Common myeloid progenitor, CD34-positive (primary cell): ENCODE measurements around the gene VDAC1.

Experiments
- CTCF ChIA-PET: fragments of 350-600 bp; sonication (Branson Sonifier 250); formaldehyde crosslinking; loops from one replicate; lab custom pipeline; 2021; ENCODE audit warnings: antibody characterized with exemption; lab: Charles Lee
- POLR2A ChIA-PET: fragments of 350-600 bp; sonication (Branson Sonifier 250); formaldehyde crosslinking; loops from one replicate; lab custom pipeline; 2021; ENCODE audit warnings: antibody characterized with exemption; lab: Charles Lee
- DNase-seq, 3 donors: peaks; one replicate each; pipeline versions ENCODE4 v3.0.0 to v3.0.0-alpha.2; 2013
- H3K27ac ChIP-seq, 2 experiments: 1 replicate in 1 of 2; 2 replicates in 1 of 2; pipeline ENCODE4 v1.7.0; 2013; ENCODE audit warnings: inconsistent platforms in 2 of 2, low read length in 2 of 2, mild to moderate bottlenecking in 2 of 2, low read depth in 1 of 2, moderate library complexity in 1 of 2; ENCODE audit not compliant: severe bottlenecking in 2 of 2, insufficient read depth in 1 of 2, poor library complexity in 1 of 2
- H3K27me3 ChIP-seq, 5 experiments: replicated peaks in 2 of 5; 1 replicate in 3 of 5; 2 replicates in 2 of 5; pipeline versions ENCODE4 v1.6.1 to v1.7.0; 2013; ENCODE audit warnings: low read length in 4 of 5, mild to moderate bottlenecking in 2 of 5, moderate library complexity in 2 of 5, inconsistent platforms in 1 of 5; ENCODE audit not compliant: insufficient read depth in 5 of 5, control insufficient read depth in 4 of 5
- H3K36me3 ChIP-seq, 4 experiments: 1 replicate in 2 of 4; 2 replicates in 2 of 4; pipeline versions ENCODE4 v1.6.1 to v1.7.0; 2013; ENCODE audit warnings: low read length in 3 of 4, control low read depth in 1 of 4, mild to moderate bottlenecking in 1 of 4; ENCODE audit not compliant: control insufficient read depth in 4 of 4, insufficient read depth in 4 of 4
- H3K4me1 ChIP-seq, 4 experiments: 1 replicate in 3 of 4; 2 replicates in 1 of 4; pipeline versions ENCODE4 v1.6.1 to v1.7.1; 2013; ENCODE audit warnings: low read length in 3 of 4, mild to moderate bottlenecking in 3 of 4, control low read depth in 1 of 4, inconsistent platforms in 1 of 4, moderate library complexity in 1 of 4; ENCODE audit not compliant: control insufficient read depth in 4 of 4, insufficient read depth in 4 of 4; ENCODE audit errors: control extremely low read depth in 1 of 4
- H3K4me3 ChIP-seq, 7 experiments: 1 replicate in 4 of 7; 2 replicates in 3 of 7; pipeline versions ENCODE4 v1.5.1 to v1.7.0; 2013; ENCODE audit warnings: mild to moderate bottlenecking in 7 of 7, low read length in 6 of 7, moderate library complexity in 6 of 7, inconsistent platforms in 2 of 7, low read depth in 2 of 7, control low read depth in 1 of 7; ENCODE audit not compliant: insufficient read depth in 4 of 7, control insufficient read depth in 1 of 7; ENCODE audit errors: extremely low read depth in 1 of 7
- H3K9me3 ChIP-seq, 5 experiments: 1 replicate in 4 of 5; 2 replicates in 1 of 5; pipeline versions ENCODE4 v1.6.1 to v1.7.1; 2013; ENCODE audit warnings: low read length in 4 of 5, mild to moderate bottlenecking in 2 of 5, inconsistent platforms in 1 of 5, low read depth in 1 of 5, moderate library complexity in 1 of 5; ENCODE audit not compliant: control insufficient read depth in 4 of 5, insufficient read depth in 2 of 5; ENCODE audit errors: control extremely low read depth in 1 of 5
- WGBS: methylation state at CpG from one replicate; pipeline ENCODE4 v1.1.5; 2013; ENCODE audit not compliant: insufficient coverage; 5-methylcytosine and 5-hydroxymethylcytosine counted together

Gene VDAC1

DNA sequence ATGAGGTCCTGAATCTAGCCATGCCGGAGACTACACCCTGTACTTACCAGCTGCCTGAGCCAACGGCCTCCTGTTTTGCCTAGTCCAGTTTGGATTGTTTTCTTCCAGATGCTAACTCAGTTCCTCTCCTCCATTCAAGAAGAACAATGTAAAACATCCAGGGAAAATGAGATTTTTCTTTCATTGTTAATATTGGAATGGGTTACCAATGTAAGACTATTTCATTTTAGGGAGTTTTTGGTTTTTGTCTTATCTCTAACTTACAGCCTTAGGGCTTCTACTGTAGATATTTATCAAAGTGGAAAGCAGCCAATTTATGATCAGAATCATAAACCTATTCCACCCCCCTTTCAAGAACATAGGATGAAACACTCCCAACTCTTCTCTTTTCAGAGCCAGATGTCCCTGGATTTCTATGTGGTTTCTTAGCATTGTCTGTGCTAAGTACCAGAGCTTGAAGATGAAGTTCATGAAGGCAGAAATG, 3.5 kb upstream of the VDAC1 start:
- ChIA-PET CTCF (interaction anchor here (0.7 to 3.7 kb wide), 6 partner anchors 10 to 37 kb away, joined by 3 to 14 read pairs (median 6); no protein-coding TSS in a partner anchor), POLR2A (no interaction called here)
- Histone ChIP-seq H3K36me3 (no peaks in the 10 kb centered on the region), H3K27me3 (peaks cover 0 to 2% (median 0%) of the 10 kb centered on the region in 5 experiments), H3K4me1 (peaks cover 4 to 16% (median 14%) of the 10 kb centered on the region in 4 experiments), H3K9me3 (no peaks in the 10 kb centered on the region), H3K4me3 (no peak overlapping the region), H3K27ac (no peak overlapping the region)
- no CpG with 5 or more reads among the region's 2 CpGs for WGBS
- DNase-seq: no peak

DNA sequence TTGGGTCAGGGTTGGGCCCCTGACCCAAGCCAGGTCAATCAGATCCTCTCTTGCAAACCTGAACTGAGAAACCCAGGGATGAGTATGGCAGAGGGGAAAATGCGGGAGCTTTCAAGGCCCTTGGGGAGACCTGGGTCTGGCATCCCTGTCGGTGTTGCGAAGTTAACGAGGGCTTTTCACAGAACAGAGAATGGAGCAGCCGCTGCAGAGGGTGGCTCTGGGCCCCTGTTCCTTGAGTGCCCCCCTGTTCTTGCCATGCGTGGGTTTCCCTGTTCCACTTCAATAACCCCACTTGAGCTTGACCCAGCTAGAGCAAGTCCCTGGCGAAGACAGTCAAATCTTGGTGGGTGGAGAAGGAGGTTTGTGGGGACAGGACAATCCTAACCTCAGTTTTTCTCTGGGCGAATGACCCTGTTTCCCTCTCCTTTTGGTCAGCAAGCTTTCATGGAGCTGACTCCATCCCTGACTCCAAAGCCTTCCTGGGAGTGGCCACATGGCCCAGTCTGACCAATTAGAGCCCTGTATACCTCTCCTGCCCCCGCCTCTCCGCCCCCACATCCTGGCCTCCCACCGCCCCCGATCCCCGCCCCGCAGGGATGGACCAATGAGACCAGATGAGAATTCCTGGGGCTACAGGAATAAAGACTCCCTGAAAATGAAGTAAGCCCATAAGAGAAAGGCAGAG, 2.9 kb upstream of the VDAC1 start:
- CTCF ChIA-PET: interaction anchor here (1.1 to 3.7 kb wide), 4 partner anchors 12 to 32 kb away, joined by 3 to 14 read pairs (median 8); no protein-coding TSS in a partner anchor
- WGBS: 98% methylated on average over 7 of the region's 14 CpGs
- no peak for DNase-seq
- H3K27me3 ChIP-seq: peaks cover 0 to 2% (median 0%) of the 10 kb centered on the region in 5 experiments
- H3K36me3 ChIP-seq: peaks cover 0 to 4% (median 0%) of the 10 kb centered on the region in 4 experiments
- H3K27ac ChIP-seq: no peak overlapping the region
- no peak overlapping the region for H3K4me3 ChIP-seq
- POLR2A ChIA-PET: no interaction called here
- peaks cover 4 to 22% (median 20%) of the 10 kb centered on the region in 4 experiments for H3K4me1 ChIP-seq
- no peaks in the 10 kb centered on the region for H3K9me3 ChIP-seq

DNA sequence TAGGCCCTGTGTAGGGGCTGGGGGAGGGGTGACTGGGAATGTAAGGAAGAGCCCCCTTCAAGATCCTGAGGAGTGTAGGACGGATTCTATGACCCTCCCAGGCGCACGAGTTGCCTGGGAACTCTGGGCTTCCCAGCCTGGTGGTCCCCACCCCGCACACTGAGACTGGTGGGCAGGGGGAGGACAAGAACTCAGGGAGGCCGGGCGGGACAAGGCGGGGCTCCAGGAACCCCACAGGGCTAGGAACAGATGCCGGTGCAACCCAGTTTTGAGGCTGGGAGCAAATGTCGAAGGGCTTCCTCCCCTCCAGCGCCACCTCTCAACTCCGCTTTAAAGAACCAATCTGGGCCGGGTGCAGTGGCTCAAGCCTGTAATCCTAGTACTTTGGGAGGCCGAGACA, 1.3 kb upstream of the VDAC1 start:
- H3K27ac ChIP-seq: no peak overlapping the region
- H3K9me3 ChIP-seq: no peaks in the 10 kb centered on the region
- CTCF ChIA-PET: interaction anchor here (0.6 to 2.3 kb wide), 5 partner anchors 10 to 1486 kb away, joined by 3 to 8 read pairs (median 4); no protein-coding TSS in a partner anchor
- WGBS: 95% methylated on average over 13 of the region's 13 CpGs
- H3K36me3 ChIP-seq: peaks cover 0 to 16% (median 6%) of the 10 kb centered on the region in 4 experiments
- no peaks in the 10 kb centered on the region for H3K27me3 ChIP-seq
- H3K4me1 ChIP-seq: peaks cover 4 to 29% (median 26%) of the 10 kb centered on the region in 4 experiments
- peak overlapping the region in 3 of 7 experiments; percentile 79 to 84 (median 84) for H3K4me3 ChIP-seq
- no peak for DNase-seq
- POLR2A ChIA-PET: no interaction called here

DNA sequence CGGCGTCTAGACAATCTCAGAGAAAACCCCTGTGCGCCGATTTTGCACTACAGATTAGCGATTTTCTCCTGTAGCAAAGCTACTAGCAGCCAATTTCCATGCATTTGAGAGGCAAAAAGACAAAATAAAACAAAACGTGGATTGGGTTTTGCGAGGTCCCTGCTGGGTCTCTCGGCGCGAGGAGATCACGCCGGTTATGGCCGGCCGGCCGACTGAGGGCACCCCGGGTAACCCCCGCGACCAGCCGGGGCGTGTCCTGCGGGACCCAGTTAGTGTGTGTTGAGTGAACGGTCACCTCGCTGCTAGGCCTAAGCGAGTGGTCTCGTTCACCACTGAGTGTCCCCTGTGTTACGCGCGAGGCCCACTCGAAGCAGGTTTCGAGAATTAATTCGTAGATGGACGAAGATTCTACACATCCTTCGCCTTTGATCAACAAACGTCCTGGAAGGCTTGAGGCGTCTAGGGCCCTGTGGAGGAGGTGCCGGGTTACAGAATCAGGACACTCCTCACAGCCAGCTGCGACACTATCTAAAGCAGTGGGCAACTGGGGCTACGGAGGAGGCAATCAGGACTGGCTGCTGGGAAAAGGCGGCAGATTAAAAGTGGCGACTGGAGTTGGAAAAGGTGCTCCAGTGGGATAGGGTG, 764 bp upstream of the VDAC1 start:
- peak overlapping the region; percentile 66 to 84 (median 73) for H3K4me3 ChIP-seq
- H3K27ac ChIP-seq: peak overlapping the region; percentile 66 to 91
- CTCF ChIA-PET: interaction anchor here (0.7 to 3.0 kb wide), 5 partner anchors 11 to 33 kb away, joined by 3 to 19 read pairs (median 4); no protein-coding TSS in a partner anchor
- H3K36me3 ChIP-seq: peaks cover 0 to 21% (median 8%) of the 10 kb centered on the region in 4 experiments
- no peaks in the 10 kb centered on the region for H3K9me3 ChIP-seq
- 34% methylated on average over 36 of the region's 40 CpGs for WGBS
- POLR2A ChIA-PET: interaction anchor here (0.9 to 2.3 kb wide), 3 partner anchors 28 to 68 kb away, joined by 4 to 12 read pairs (median 6); no protein-coding TSS in a partner anchor
- DNase-seq: no peak
- H3K27me3 ChIP-seq: no peaks in the 10 kb centered on the region
- H3K4me1 ChIP-seq: peaks cover 4 to 29% (median 26%) of the 10 kb centered on the region in 4 experiments

DNA sequence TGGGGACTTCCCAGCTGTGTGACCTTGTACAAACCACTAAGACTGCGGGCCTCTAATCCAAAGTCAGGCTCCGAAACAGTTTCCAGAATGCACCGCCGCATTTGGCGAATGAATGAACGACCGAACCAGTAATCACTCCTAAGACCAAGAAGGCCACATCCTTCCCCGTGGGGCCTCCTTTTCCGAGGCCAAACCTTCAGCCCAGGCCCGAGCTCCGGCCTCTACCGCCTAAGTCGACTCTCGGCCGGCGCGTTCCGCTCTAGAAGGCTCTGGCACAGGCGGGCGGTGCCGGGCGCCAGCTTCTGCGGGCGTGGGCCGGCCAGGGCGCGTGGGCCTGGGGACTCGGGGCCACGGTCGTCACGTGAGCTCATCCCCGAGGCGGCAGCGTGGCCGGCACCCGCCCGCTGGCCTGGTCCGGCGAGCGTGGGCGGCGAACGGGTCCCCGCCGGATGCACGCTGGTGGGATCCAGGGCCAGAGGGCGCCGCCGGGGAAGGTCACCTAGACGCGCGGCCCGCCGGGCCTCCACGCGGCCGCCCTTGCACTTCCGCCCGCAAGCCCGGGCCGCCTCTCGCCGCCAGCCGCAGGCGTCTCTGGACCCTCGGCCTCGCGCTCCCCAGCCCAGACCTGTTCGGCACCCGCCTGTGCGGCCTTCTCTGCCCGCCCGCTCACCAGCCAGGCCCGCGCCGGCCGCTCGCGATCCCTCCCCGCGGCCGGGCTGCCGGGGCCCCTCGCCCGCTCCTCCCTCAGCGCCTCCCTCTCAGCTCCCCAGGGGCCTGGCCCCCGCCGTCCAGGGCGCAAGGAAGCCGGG, 754 bp downstream of the VDAC1 start:
- POLR2A ChIA-PET: interaction anchor here (0.8 to 2.3 kb wide), 6 partner anchors 8 to 69 kb away, joined by 3 to 6 read pairs (median 4); no protein-coding TSS in a partner anchor
- no peaks in the 10 kb centered on the region for H3K27me3 ChIP-seq
- peak; percentile 15 to 66 (median 54) for DNase-seq
- H3K36me3 ChIP-seq: peaks cover 0 to 33% (median 11%) of the 10 kb centered on the region in 4 experiments
- H3K27ac ChIP-seq: peak overlapping the region; percentile 75 to 91
- H3K9me3 ChIP-seq: no peaks in the 10 kb centered on the region
- peaks cover 4 to 36% (median 26%) of the 10 kb centered on the region in 4 experiments for H3K4me1 ChIP-seq
- 0% methylated on average over 88 of the region's 90 CpGs for WGBS
- H3K4me3 ChIP-seq: peak overlapping the region; percentile 66 to 84 (median 73)
- CTCF ChIA-PET: interaction anchor here (0.9 to 3.0 kb wide), 6 partner anchors 10 to 36 kb away, joined by 3 to 19 read pairs (median 4); no protein-coding TSS in a partner anchor

DNA sequence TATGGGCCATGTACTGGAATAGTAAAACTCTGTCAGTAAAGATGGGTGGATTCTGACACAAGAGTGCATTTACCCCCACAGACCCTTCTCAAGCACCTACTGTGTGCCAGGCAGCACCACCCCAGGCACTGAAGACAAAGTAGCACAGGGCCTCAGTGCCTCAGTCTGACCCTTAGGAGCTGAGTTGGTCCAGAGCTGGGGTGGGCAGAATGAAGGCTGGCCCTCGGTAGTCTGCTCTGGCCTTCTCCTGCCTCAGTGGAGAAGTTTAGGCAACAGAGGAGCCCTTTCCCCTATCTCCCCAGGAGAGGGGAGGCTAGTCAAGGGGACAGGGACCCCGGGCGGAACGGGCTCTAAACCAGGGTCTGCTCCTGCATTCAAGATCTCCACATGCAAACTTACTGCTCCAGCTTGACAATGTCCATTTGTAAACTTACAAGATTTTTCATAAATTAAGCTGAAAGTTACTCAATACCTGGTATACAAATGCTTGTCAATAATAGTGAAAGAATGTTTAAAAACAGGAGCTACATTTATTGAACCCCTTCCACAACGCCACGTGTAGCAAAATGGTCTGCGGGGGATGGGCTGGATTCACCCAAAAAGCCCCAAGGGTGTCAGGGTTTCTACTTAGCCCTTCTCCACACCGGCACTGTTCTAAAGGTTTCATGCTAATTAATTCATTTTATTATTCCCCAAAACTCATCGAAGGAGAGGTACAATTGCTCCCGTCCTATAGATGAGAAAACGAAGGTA, 1.5 kb downstream of the VDAC1 start:
- Histone ChIP-seq H3K9me3 (no peaks in the 10 kb centered on the region), H3K27me3 (no peaks in the 10 kb centered on the region), H3K36me3 (peaks cover 0 to 38% (median 11%) of the 10 kb centered on the region in 4 experiments), H3K4me3 (peak overlapping the region; percentile 66 to 84 (median 73)), H3K27ac (peak overlapping the region; percentile 75 to 91), H3K4me1 (peaks cover 4 to 36% (median 26%) of the 10 kb centered on the region in 4 experiments)
- 20% methylated on average over 1 of the region's 11 CpGs for WGBS
- ChIA-PET POLR2A (interaction anchor here (1.2 to 2.3 kb wide), 3 partner anchors 10 to 36 kb away, joined by 3 to 6 read pairs (median 5); no protein-coding TSS in a partner anchor), CTCF (interaction anchor here (0.7 to 3.0 kb wide), 7 partner anchors 9 to 37 kb away, joined by 3 to 19 read pairs (median 4); no protein-coding TSS in a partner anchor)
- DNase-seq: no peak
